Measurements from ENCODE around the gene TBCEL.

TBCEL gene

GRCh38 chr11:121048464-121049233 lies 24.7 kb downstream of the TBCEL start:
- no peaks in the 10 kb centered on the region for H3K27me3 ChIP-seq (ENCODE audit: insufficient read depth, low read length, poor library complexity)
- H3K4me1 ChIP-seq (ENCODE audit: insufficient read depth, low read length): no peaks in the 10 kb centered on the region
- H3K27ac ChIP-seq (ENCODE audit: low read length): no peak overlapping the region
- no peak for ATAC-seq (ENCODE audit: insufficient read depth, low read depth)
- H3K79me2 ChIP-seq (ENCODE audit: insufficient read depth, low read length): no peaks in the 10 kb centered on the region
- peaks cover 12% of the 10 kb centered on the region; the same call in 1 of the 2 replicates for H3K36me3 ChIP-seq (ENCODE audit: insufficient read depth, low read length)
- no peak overlapping the region for H2AFZ ChIP-seq (ENCODE audit: low read depth, low read length)
- no peak for DNase-seq
- no peak overlapping the region for H3K4me2 ChIP-seq (ENCODE audit: insufficient read depth, low read length)
- TF ChIP-seq EZH2 (IDR thresholded peaks at IDR 0.05; ENCODE audit: borderline replicate concordance, low read depth, low read length, severe bottlenecking) (no peak), CTCF (IDR thresholded peaks at IDR 0.05; ENCODE audit: borderline replicate concordance, extremely low read depth, low read length, poor library complexity, severe bottlenecking) (no peak)
- H3K9ac ChIP-seq (ENCODE audit: low read depth, low read length): no peak overlapping the region
- no peaks in the 10 kb centered on the region for H4K20me1 ChIP-seq (ENCODE audit: insufficient read depth, low read length)
- no peak overlapping the region for H3K4me3 ChIP-seq (ENCODE audit: low read depth in 1 of 2, low read length in 2 of 2)
- no peaks in the 10 kb centered on the region for H3K9me3 ChIP-seq (ENCODE audit: insufficient read depth, low read length, severe bottlenecking)

DNA sequence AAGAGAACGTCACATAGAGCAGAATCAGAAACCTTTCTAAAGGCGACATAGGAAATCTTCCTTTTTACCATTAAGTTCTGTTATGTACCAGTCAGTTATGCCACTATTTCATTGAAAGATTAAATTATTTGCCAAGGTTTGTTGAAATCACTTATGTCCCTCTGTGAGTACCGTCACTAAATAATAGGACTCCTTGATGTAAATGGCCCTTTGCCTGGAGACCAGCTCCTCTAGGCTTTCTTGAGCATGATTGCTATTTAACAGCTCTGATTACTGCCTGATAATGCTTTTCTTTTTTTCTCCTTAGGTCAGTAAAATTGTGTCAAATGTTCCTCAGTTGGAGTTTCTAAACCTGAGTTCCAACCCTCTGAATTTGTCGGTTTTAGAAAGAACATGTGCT lies 29.3 kb downstream of the TBCEL start:
- Histone ChIP-seq H3K79me2 (ENCODE audit: insufficient read depth, low read length) (no peaks in the 10 kb centered on the region), H3K9ac (ENCODE audit: low read depth, low read length) (no peak overlapping the region), H3K9me3 (ENCODE audit: insufficient read depth, low read length, severe bottlenecking) (no peaks in the 10 kb centered on the region), H3K4me3 (ENCODE audit: low read depth in 1 of 2, low read length in 2 of 2) (no peak overlapping the region), H3K4me2 (ENCODE audit: insufficient read depth, low read length) (no peak overlapping the region), H2AFZ (ENCODE audit: low read depth, low read length) (no peak overlapping the region), H3K4me1 (ENCODE audit: insufficient read depth, low read length) (no peaks in the 10 kb centered on the region), H3K27ac (ENCODE audit: low read length) (no peak overlapping the region), H3K27me3 (ENCODE audit: insufficient read depth, low read length, poor library complexity) (no peaks in the 10 kb centered on the region), H4K20me1 (ENCODE audit: insufficient read depth, low read length) (no peaks in the 10 kb centered on the region), H3K36me3 (ENCODE audit: insufficient read depth, low read length) (peaks cover 38% of the 10 kb centered on the region)
- DNase-seq (no peak), ATAC-seq (ENCODE audit: insufficient read depth, low read depth) (no peak)
- TF ChIP-seq CTCF (IDR thresholded peaks at IDR 0.05; ENCODE audit: borderline replicate concordance, extremely low read depth, low read length, poor library complexity, severe bottlenecking) (no peak), EZH2 (IDR thresholded peaks at IDR 0.05; ENCODE audit: borderline replicate concordance, low read depth, low read length, severe bottlenecking) (no peak)

DNA sequence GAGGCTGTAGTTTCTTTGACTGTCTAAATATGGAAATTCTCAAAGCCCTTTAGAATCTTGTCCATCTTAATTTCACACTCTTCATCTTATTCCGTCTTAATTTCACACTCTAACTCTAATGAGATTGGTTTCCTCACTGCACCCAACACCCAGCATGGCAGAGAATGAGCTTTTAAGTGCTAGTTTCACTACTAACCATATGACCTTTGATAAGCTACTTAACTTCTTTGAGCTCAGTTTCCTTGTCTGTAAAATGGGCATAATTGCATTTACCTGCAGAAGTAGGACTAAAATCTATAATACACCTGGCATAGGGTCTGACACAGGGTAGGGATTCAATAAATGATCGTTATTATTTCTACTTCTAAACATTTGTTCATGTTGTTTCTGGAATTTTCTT lies 30.4 kb downstream of the TBCEL start:
- Histone ChIP-seq H3K79me2 (ENCODE audit: insufficient read depth, low read length) (no peaks in the 10 kb centered on the region), H3K27me3 (ENCODE audit: insufficient read depth, low read length, poor library complexity) (no peaks in the 10 kb centered on the region), H2AFZ (ENCODE audit: low read depth, low read length) (no peak overlapping the region), H3K36me3 (ENCODE audit: insufficient read depth, low read length) (peaks cover 37% of the 10 kb centered on the region), H3K4me1 (ENCODE audit: insufficient read depth, low read length) (no peaks in the 10 kb centered on the region), H3K27ac (ENCODE audit: low read length) (no peak overlapping the region), H3K4me3 (ENCODE audit: low read depth in 1 of 2, low read length in 2 of 2) (no peak overlapping the region), H3K9ac (ENCODE audit: low read depth, low read length) (no peak overlapping the region), H3K4me2 (ENCODE audit: insufficient read depth, low read length) (no peak overlapping the region), H4K20me1 (ENCODE audit: insufficient read depth, low read length) (no peaks in the 10 kb centered on the region), H3K9me3 (ENCODE audit: insufficient read depth, low read length, severe bottlenecking) (no peaks in the 10 kb centered on the region)
- DNase-seq (no peak), ATAC-seq (ENCODE audit: insufficient read depth, low read depth) (no peak)
- TF ChIP-seq EZH2 (IDR thresholded peaks at IDR 0.05; ENCODE audit: borderline replicate concordance, low read depth, low read length, severe bottlenecking) (no peak), CTCF (IDR thresholded peaks at IDR 0.05; ENCODE audit: borderline replicate concordance, extremely low read depth, low read length, poor library complexity, severe bottlenecking) (no peak)
